CD4-positive, alpha-beta memory T cell (primary cell): ENCODE measurements around the gene COX19. TPM values are rescaled to one million over a fixed set of nuclear protein-coding genes. Genes with fewer than 3 reads are reported as not detected.
A peak's percentile ranks its signal among the peaks of the same experiment; 100 is the strongest.
"Not testable (repeated sequence)": the region's sequence is repeated elsewhere in the genome, so short reads cannot be mapped to it uniquely, and the experiment has no call there.

Experiments used
- CTCF ChIA-PET: fragments of 350-600 bp; sonication (Branson Sonifier 250); formaldehyde crosslinking; loops from one replicate; lab custom pipeline; 2021; ENCODE audit warnings: inconsistent platforms; ENCODE audit not compliant: partially characterized antibody; lab: Charles Lee
- POLR2A ChIA-PET: fragments of 350-600 bp; sonication (Branson Sonifier 250); formaldehyde crosslinking; loops from one replicate; lab custom pipeline; 2021; ENCODE audit not compliant: partially characterized antibody; lab: Charles Lee
- DNase-seq, 5 donors: peaks; one replicate each; pipeline versions ENCODE4 v3.0.0 to v3.0.0-alpha.2; 2020 to 2022; ENCODE audit warnings: mixed read lengths in 1 of 5
- H3K27ac ChIP-seq: one replicate; pipeline ENCODE4 v1.7.0; 2013; ENCODE audit warnings: low read depth, low read length
- H3K27me3 ChIP-seq: 2 replicates; pipeline ENCODE4 v1.7.0; 2013; ENCODE audit warnings: mild to moderate bottlenecking, low read length, moderate library complexity; ENCODE audit not compliant: insufficient read depth
- H3K36me3 ChIP-seq: 2 replicates; pipeline ENCODE4 v1.7.0; 2013; ENCODE audit warnings: mild to moderate bottlenecking, low read length, moderate library complexity; ENCODE audit not compliant: insufficient read depth
- H3K4me1 ChIP-seq: 2 replicates; pipeline ENCODE4 v1.7.0; 2013; ENCODE audit warnings: mild to moderate bottlenecking, low read length, moderate library complexity; ENCODE audit not compliant: insufficient read depth
- H3K4me3 ChIP-seq, 2 donors: one replicate each; pipeline ENCODE4 v1.7.0; 2013; ENCODE audit warnings: low read length in 2 of 2, mild to moderate bottlenecking in 1 of 2
- H3K9me3 ChIP-seq, 2 donors: one replicate each; pipeline ENCODE4 v1.7.0; 2013; ENCODE audit warnings: low read length in 2 of 2, control low read depth in 1 of 2; ENCODE audit not compliant: control insufficient read depth in 1 of 2
- H3K27ac Mint-ChIP-seq, 7 donors: one replicate each; pipeline ENCODE4 v1.8.0; 2020 to 2021; ENCODE audit warnings: mixed read lengths in 7 of 7, mild to moderate bottlenecking in 6 of 7, inconsistent platforms in 3 of 7, moderate library complexity in 3 of 7
- H3K27me3 Mint-ChIP-seq, 2 donors: one replicate each; pipeline ENCODE4 v1.8.0; 2020 to 2021; ENCODE audit warnings: mixed read lengths in 2 of 2
- H3K36me3 Mint-ChIP-seq, 2 donors: one replicate each; pipeline ENCODE4 v1.8.0; 2020 to 2021; ENCODE audit warnings: mixed read lengths in 2 of 2, inconsistent platforms in 1 of 2, mild to moderate bottlenecking in 1 of 2
- H3K4me1 Mint-ChIP-seq, 4 donors: one replicate each; pipeline ENCODE4 v1.8.0; 2020 to 2021; ENCODE audit warnings: mixed read lengths in 4 of 4, mild to moderate bottlenecking in 1 of 4
- H3K4me3 Mint-ChIP-seq, 8 donors: one replicate each; pipeline ENCODE4 v1.8.0; 2020 to 2021; ENCODE audit warnings: mixed read lengths in 8 of 8, mild to moderate bottlenecking in 7 of 8, moderate library complexity in 6 of 8, inconsistent platforms in 3 of 8
- H3K9me3 Mint-ChIP-seq, 8 donors: one replicate each; pipeline ENCODE4 v1.8.0; 2020 to 2021; ENCODE audit warnings: mixed read lengths in 8 of 8, mild to moderate bottlenecking in 5 of 8, inconsistent platforms in 3 of 8, moderate library complexity in 1 of 8
- intact Hi-C: fragments of 100-400 bp; cut with micrococcal nuclease; formaldehyde crosslinking; loops from one replicate; pipeline ENCODE4 v1.15.1; 2023
- polyA plus RNA-seq, 2 donors: library from polyadenylated mRNA; unstranded; fragments of 300-500 nt; fragmentation: Illumina TruSeq; gene quantifications; one replicate each; pipeline ENCODE4 v1.2.3, GENCODE V29; 2021
- total RNA-seq, 2 experiments: library from RNA; stranded (reverse); gene quantifications; one replicate each; pipeline ENCODE4 v1.2.3, GENCODE V29; 2021

COX19 gene
- total and polyA plus RNA-seq, 4 experiments from 2014 or later: 20.5 to 50.0 (median 33.5) TPM

- POLR2A ChIA-PET: no interaction called here
- Histone ChIP-seq H3K4me1 (no peaks in the 10 kb centered on the region), H3K9me3 (no peaks in the 10 kb centered on the region), H3K27me3 (no peaks in the 10 kb centered on the region), H3K27ac (no peak overlapping the region), H3K4me3 (no peak overlapping the region), H3K36me3 (no peaks in the 10 kb centered on the region)
- CTCF ChIA-PET: no interaction called here
- Mint-ChIP-seq H3K4me1 (peaks cover 0 to 3% (median under 1%) of the 10 kb centered on the region in 4 donors), H3K4me3 (no peak overlapping the region), H3K36me3 (no peaks in the 10 kb centered on the region), H3K9me3 (peaks cover 0 to 2% (median 0%) of the 10 kb centered on the region in 8 donors), H3K27me3 (peaks cover 0 to 2% of the 10 kb centered on the region in 2 donors), H3K27ac (no peak overlapping the region)
- no peak for DNase-seq
- intact Hi-C loops: no loop called here
Measured at GRCh38 chr7:946256-946996, 28.9 kb downstream of the COX19 start.

DNA sequence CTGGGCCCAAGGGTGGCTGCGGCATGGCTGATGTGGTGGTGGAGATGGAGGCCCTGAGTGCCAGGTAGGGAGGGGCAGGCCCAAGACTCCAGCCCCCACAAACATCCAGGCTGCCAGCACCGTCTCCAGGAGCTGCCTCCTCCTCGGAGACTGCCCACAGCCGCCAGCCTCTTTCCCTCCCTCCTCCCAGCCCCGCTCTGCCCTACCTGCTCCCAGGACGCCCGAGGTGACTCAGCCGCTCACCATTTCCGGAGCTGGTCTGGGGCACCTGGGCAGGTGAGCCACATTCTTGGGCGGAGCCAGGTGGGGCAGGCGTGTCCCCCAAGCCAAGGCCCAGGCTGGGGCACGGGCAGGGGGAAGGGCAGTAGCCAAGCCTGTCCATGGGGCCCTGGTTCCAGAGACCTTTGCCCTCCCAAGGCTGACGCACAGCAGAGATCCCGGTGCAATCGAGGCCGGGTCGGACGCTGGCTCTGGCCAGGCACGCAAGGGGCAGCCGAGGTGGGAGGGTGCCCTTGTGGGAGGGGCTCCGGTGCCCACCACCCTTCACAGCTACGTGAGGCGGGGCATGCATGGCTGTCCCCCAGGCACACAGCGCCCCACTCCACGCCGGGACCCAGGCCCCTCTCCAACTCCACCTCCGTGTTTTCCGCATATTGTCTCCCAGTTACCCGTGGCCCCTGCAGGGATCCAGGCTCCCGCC, 29.6 kb downstream of the COX19 start:
- no peaks in the 10 kb centered on the region for H3K36me3 Mint-ChIP-seq
- intact Hi-C loops: no loop called here
- H3K9me3 Mint-ChIP-seq: peaks cover 0 to 5% (median under 1%) of the 10 kb centered on the region in 8 donors
- ChIA-PET CTCF (no interaction called here), POLR2A (no interaction called here)
- Histone ChIP-seq H3K27me3 (no peaks in the 10 kb centered on the region), H3K27ac (no peak overlapping the region), H3K4me3 (no peak overlapping the region), H3K4me1 (no peaks in the 10 kb centered on the region), H3K36me3 (no peaks in the 10 kb centered on the region), H3K9me3 (peaks cover 0 to under 1% of the 10 kb centered on the region in 2 donors)
- H3K4me3 Mint-ChIP-seq: no peak overlapping the region
- no peak overlapping the region for H3K27ac Mint-ChIP-seq
- peaks cover 0 to 4% (median 4%) of the 10 kb centered on the region in 4 donors for H3K4me1 Mint-ChIP-seq
- H3K27me3 Mint-ChIP-seq: peaks cover 0 to 2% of the 10 kb centered on the region in 2 donors
- DNase-seq: no peak

- H3K4me1 Mint-ChIP-seq: peaks cover 2 to 4% (median 4%) of the 10 kb centered on the region in 4 donors
- ChIA-PET CTCF (no interaction called here), POLR2A (no interaction called here)
- Histone ChIP-seq H3K9me3 (peaks cover 0 to 6% of the 10 kb centered on the region in 2 donors), H3K4me3 (no peak overlapping the region), H3K4me1 (no peaks in the 10 kb centered on the region), H3K27ac (no peak overlapping the region), H3K27me3 (no peaks in the 10 kb centered on the region), H3K36me3 (no peaks in the 10 kb centered on the region)
- intact Hi-C loops: no loop called here
- H3K4me3 Mint-ChIP-seq: no peak overlapping the region
- peaks cover 1 to 11% (median 4%) of the 10 kb centered on the region in 8 donors for H3K9me3 Mint-ChIP-seq
- H3K36me3 Mint-ChIP-seq: peaks cover 0 to 4% of the 10 kb centered on the region in 2 donors
- H3K27me3 Mint-ChIP-seq: peaks cover 0 to 2% of the 10 kb centered on the region in 2 donors
- no peak overlapping the region for H3K27ac Mint-ChIP-seq
- no peak for DNase-seq
Measured at GRCh38 chr7:945147-945555, 30.2 kb downstream of the COX19 start.

- Mint-ChIP-seq H3K4me1 (peaks cover 2 to 4% (median 4%) of the 10 kb centered on the region in 4 donors), H3K4me3 (no peak overlapping the region), H3K36me3 (peaks cover 0 to 5% of the 10 kb centered on the region in 2 donors), H3K27ac (peak overlapping the region in 1 of 7 donors; percentile 43), H3K9me3 (peaks cover 0 to 15% (median 5%) of the 10 kb centered on the region in 8 donors), H3K27me3 (peaks cover 0 to 2% of the 10 kb centered on the region in 2 donors)
- Histone ChIP-seq H3K4me3 (no peak overlapping the region), H3K4me1 (no peaks in the 10 kb centered on the region), H3K36me3 (no peaks in the 10 kb centered on the region), H3K9me3 (peaks cover 0 to 6% of the 10 kb centered on the region in 2 donors), H3K27me3 (no peaks in the 10 kb centered on the region), H3K27ac (no peak overlapping the region)
- POLR2A ChIA-PET: no interaction called here
- intact Hi-C loops: no loop called here
- DNase-seq: no peak
- CTCF ChIA-PET: no interaction called here
Measured at GRCh38 chr7:944744-945143, 30.6 kb downstream of the COX19 start.

GRCh38 chr7:943793-944192, 31.6 kb downstream of the COX19 start:
- H3K9me3 Mint-ChIP-seq: peaks cover 0 to 15% (median 5%) of the 10 kb centered on the region in 8 donors
- H3K36me3 ChIP-seq, POLR2A ChIA-PET, H3K4me1 ChIP-seq, DNase-seq, CTCF ChIA-PET, H3K36me3 Mint-ChIP-seq, H3K4me3 ChIP-seq, H3K4me3 Mint-ChIP-seq, H3K9me3 ChIP-seq, H3K27me3 ChIP-seq, H3K27me3 Mint-ChIP-seq, H3K27ac ChIP-seq, intact Hi-C loops, H3K4me1 Mint-ChIP-seq, H3K27ac Mint-ChIP-seq: not testable (repeated sequence)

GRCh38 chr7:940599-941408, 34.5 kb downstream of the COX19 start:
- H3K27ac ChIP-seq: no peak overlapping the region
- no peak for DNase-seq
- intact Hi-C loops: loop anchor here (2.0 kb wide), 1 partner anchor 18 kb away; no protein-coding TSS in a partner anchor
- Mint-ChIP-seq H3K27ac (no peak overlapping the region), H3K27me3 (peaks cover 0 to 2% of the 10 kb centered on the region in 2 donors), H3K4me3 (no peak overlapping the region), H3K9me3 (peaks cover 0 to 15% (median 5%) of the 10 kb centered on the region in 8 donors), H3K4me1 (peaks cover 4 to 9% (median 6%) of the 10 kb centered on the region in 4 donors), H3K36me3 (peaks cover 0 to 5% of the 10 kb centered on the region in 2 donors)
- H3K9me3 ChIP-seq: peaks cover 0 to 6% of the 10 kb centered on the region in 2 donors
- no peak overlapping the region for H3K4me3 ChIP-seq
- peaks cover 5% of the 10 kb centered on the region for H3K4me1 ChIP-seq
- H3K27me3 ChIP-seq: no peaks in the 10 kb centered on the region
- no peaks in the 10 kb centered on the region for H3K36me3 ChIP-seq
- ChIA-PET CTCF (no interaction called here), POLR2A (no interaction called here)
